ENCODE measurements around the gene PUSL1. TPM values are rescaled to one million over a fixed set of nuclear protein-coding genes. Genes with fewer than 3 reads are reported as not detected.

PUSL1 gene
- total and polyA plus RNA-seq, 2 of the 13 experiments (the other 11 are each of a cell fraction or from before 2014, with no cell fraction given), result 8.3 to 22.2 TPM

DNA sequence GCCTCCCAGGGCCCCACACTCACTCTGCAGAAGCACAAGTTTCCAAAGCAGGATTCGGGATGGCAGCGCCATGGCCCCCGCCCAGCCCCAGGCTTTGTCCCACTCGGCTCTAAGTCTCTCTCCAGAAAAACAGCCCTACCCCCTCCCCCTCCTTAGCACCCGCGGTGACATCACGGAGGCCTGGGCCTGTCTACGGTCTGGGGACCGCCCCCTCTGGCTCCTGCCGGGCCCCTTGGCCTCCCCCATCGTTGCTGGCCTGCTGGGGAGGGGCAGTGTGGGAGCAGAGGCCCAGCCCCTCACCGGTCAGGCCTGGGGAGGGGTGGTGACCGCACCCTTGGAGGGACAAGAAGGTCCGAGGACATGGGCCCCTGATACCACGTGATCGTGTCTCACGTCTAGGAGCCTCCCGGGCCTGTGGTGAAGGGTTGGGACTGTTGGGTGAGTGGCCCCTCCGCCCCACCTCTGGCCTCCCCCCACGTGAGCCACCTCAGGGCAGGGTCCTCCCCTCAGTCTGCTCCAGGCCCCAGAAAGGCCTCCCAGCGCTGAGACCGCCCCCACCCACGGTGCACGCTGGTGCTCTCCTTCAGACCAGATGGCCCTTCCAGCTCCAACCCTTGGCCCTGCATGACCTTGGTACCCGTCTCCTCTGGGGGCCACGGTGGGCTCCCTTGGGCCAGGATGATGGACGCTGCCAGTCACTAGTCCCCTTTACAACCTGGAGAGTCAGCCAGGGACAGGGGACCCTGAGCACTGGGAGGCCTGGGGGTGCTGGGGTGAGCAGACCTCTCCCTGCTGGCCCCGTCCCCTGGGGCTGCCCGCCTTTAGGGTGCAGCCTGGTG lies 50.3 kb downstream of the PUSL1 start, which contains the start of gene MXRA8 (continued):
- TF ChIP-seq, protein P1, sequence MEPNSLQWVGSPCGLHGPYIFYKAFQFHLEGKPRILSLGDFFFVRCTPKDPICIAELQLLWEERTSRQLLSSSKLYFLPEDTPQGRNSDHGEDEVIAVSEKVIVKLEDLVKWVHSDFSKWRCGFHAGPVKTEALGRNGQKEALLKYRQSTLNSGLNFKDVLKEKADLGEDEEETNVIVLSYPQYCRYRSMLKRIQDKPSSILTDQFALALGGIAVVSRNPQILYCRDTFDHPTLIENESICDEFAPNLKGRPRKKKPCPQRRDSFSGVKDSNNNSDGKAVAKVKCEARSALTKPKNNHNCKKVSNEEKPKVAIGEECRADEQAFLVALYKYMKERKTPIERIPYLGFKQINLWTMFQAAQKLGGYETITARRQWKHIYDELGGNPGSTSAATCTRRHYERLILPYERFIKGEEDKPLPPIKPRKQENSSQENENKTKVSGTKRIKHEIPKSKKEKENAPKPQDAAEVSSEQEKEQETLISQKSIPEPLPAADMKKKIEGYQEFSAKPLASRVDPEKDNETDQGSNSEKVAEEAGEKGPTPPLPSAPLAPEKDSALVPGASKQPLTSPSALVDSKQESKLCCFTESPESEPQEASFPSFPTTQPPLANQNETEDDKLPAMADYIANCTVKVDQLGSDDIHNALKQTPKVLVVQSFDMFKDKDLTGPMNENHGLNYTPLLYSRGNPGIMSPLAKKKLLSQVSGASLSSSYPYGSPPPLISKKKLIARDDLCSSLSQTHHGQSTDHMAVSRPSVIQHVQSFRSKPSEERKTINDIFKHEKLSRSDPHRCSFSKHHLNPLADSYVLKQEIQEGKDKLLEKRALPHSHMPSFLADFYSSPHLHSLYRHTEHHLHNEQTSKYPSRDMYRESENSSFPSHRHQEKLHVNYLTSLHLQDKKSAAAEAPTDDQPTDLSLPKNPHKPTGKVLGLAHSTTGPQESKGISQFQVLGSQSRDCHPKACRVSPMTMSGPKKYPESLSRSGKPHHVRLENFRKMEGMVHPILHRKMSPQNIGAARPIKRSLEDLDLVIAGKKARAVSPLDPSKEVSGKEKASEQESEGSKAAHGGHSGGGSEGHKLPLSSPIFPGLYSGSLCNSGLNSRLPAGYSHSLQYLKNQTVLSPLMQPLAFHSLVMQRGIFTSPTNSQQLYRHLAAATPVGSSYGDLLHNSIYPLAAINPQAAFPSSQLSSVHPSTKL (CRISPR knock-in tag; IDR thresholded peaks at IDR 0.05), result peak; percentile 41; the same call in 1 of the 2 replicates
- no peak for TF ChIP-seq ZNF747 (CRISPR knock-in tag; IDR thresholded peaks at IDR 0.05; ENCODE audit: borderline replicate concordance)
- TF ChIP-seq SRF (IDR thresholded peaks at IDR 0.05; ENCODE audit: low read depth, low read length), result no peak
- no peak for TF ChIP-seq NR3C1 (CRISPR knock-in tag; IDR thresholded peaks at IDR 0.05)
- peak; percentile 88 for TF ChIP-seq ZBTB7A (CRISPR knock-in tag; IDR thresholded peaks at IDR 0.05)
- TF ChIP-seq, protein P2, sequence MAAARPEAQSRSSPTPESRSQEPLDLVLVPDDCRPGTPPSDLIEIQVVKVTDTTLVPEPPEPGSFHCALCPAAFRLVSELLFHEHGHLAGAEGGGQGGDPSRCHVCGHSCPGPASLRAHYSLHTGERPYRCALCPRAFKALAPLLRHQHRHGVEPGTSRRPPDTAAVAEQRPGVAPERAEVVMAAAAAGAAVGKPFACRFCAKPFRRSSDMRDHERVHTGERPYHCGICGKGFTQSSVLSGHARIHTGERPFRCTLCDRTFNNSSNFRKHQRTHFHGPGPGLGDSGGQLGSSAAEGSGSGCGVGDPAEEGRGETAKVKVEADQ (CRISPR knock-in tag; IDR thresholded peaks at IDR 0.05; ENCODE audit: borderline replicate concordance), result 0 out of 2 replicates have a peak, but pooled peaks have one; percentile 27
- TF ChIP-seq, protein P3, sequence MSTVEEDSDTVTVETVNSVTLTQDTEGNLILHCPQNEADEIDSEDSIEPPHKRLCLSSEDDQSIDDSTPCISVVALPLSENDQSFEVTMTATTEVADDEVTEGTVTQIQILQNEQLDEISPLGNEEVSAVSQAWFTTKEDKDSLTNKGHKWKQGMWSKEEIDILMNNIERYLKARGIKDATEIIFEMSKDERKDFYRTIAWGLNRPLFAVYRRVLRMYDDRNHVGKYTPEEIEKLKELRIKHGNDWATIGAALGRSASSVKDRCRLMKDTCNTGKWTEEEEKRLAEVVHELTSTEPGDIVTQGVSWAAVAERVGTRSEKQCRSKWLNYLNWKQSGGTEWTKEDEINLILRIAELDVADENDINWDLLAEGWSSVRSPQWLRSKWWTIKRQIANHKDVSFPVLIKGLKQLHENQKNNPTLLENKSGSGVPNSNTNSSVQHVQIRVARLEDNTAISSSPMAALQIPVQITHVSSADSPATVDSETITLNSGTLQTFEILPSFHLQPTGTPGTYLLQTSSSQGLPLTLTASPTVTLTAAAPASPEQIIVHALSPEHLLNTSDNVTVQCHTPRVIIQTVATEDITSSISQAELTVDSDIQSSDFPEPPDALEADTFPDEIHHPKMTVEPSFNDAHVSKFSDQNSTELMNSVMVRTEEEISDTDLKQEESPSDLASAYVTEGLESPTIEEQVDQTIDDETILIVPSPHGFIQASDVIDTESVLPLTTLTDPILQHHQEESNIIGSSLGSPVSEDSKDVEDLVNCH (CRISPR knock-in tag; IDR thresholded peaks at IDR 0.05), result no peak
- TF ChIP-seq ZZZ3 (CRISPR knock-in tag; IDR thresholded peaks at IDR 0.05; ENCODE audit: borderline replicate concordance), result no peak
- TF ChIP-seq, protein P4, sequence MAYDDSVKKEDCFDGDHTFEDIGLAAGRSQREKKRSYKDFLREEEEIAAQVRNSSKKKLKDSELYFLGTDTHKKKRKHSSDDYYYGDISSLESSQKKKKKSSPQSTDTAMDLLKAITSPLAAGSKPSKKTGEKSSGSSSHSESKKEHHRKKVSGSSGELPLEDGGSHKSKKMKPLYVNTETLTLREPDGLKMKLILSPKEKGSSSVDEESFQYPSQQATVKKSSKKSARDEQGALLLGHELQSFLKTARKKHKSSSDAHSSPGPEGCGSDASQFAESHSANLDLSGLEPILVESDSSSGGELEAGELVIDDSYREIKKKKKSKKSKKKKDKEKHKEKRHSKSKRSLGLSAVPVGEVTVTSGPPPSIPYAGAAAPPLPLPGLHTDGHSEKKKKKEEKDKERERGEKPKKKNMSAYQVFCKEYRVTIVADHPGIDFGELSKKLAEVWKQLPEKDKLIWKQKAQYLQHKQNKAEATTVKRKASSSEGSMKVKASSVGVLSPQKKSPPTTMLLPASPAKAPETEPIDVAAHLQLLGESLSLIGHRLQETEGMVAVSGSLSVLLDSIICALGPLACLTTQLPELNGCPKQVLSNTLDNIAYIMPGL (CRISPR knock-in tag; IDR thresholded peaks at IDR 0.05; ENCODE audit: borderline replicate concordance in 1 of 2, low read depth in 1 of 2), result peak; percentile 19 to 33; a peak in 1 of 4 replicates
- TF ChIP-seq, protein P5, sequence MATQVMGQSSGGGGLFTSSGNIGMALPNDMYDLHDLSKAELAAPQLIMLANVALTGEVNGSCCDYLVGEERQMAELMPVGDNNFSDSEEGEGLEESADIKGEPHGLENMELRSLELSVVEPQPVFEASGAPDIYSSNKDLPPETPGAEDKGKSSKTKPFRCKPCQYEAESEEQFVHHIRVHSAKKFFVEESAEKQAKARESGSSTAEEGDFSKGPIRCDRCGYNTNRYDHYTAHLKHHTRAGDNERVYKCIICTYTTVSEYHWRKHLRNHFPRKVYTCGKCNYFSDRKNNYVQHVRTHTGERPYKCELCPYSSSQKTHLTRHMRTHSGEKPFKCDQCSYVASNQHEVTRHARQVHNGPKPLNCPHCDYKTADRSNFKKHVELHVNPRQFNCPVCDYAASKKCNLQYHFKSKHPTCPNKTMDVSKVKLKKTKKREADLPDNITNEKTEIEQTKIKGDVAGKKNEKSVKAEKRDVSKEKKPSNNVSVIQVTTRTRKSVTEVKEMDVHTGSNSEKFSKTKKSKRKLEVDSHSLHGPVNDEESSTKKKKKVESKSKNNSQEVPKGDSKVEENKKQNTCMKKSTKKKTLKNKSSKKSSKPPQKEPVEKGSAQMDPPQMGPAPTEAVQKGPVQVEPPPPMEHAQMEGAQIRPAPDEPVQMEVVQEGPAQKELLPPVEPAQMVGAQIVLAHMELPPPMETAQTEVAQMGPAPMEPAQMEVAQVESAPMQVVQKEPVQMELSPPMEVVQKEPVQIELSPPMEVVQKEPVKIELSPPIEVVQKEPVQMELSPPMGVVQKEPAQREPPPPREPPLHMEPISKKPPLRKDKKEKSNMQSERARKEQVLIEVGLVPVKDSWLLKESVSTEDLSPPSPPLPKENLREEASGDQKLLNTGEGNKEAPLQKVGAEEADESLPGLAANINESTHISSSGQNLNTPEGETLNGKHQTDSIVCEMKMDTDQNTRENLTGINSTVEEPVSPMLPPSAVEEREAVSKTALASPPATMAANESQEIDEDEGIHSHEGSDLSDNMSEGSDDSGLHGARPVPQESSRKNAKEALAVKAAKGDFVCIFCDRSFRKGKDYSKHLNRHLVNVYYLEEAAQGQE (IDR thresholded peaks at IDR 0.05; ENCODE audit: borderline replicate concordance in 1 of 2, low read depth in 1 of 2, low read length in 2 of 2), result no peak
- no peak for TF ChIP-seq ZNF44 (CRISPR knock-in tag; IDR thresholded peaks at IDR 0.05)
- TF ChIP-seq RFX5 (IDR thresholded peaks at IDR 0.05; ENCODE audit: low read depth, low read length), result no peak
- TF ChIP-seq ZNF761 (CRISPR knock-in tag; conservative IDR thresholded peaks at IDR 0.05), result 0 out of 2 replicates have a peak, but pooled peaks have one; percentile 32

Measured in HepG2 (cell line).